Activated CD4-positive, alpha-beta T cell treated with anti-CD3 and anti-CD28 coated beads, Interleukin-2, amount 10 ng/mL, durations not matched to agents 24 days and 14 days (primary cell): Measurements from ENCODE around the gene SPAG7. TPM values are rescaled to one million over a fixed set of nuclear protein-coding genes. Genes with fewer than 3 reads are reported as not detected.

Experiments
- DNase-seq: peaks from one replicate; pipeline ENCODE4 v3.0.0; 2022
- H3K27ac Mint-ChIP-seq: one replicate; pipeline ENCODE4 v1.8.0; 2022; ENCODE audit warnings: mild to moderate bottlenecking, mixed read lengths
- H3K27me3 Mint-ChIP-seq: one replicate; pipeline ENCODE4 v1.8.0; 2022; ENCODE audit warnings: mixed read lengths
- H3K36me3 Mint-ChIP-seq: one replicate; pipeline ENCODE4 v1.8.0; 2022; ENCODE audit warnings: low read depth, mild to moderate bottlenecking, mixed read lengths
- H3K4me1 Mint-ChIP-seq: one replicate; pipeline ENCODE4 v1.8.0; 2021; ENCODE audit warnings: mixed read lengths
- H3K4me3 Mint-ChIP-seq: one replicate; pipeline ENCODE4 v1.8.0; 2022; ENCODE audit warnings: mild to moderate bottlenecking, moderate library complexity, mixed read lengths
- H3K9me3 Mint-ChIP-seq: one replicate; pipeline ENCODE4 v1.8.0; 2021; ENCODE audit warnings: mixed read lengths
- intact Hi-C: fragments of 100-400 bp; cut with micrococcal nuclease; formaldehyde crosslinking; loops from one replicate; pipeline ENCODE4 v1.15.1; 2023
- total RNA-seq: library from RNA; stranded (reverse); gene quantifications from 2 replicates; pipeline ENCODE4 v1.2.3, GENCODE V29; 2022

Gene SPAG7
- total RNA-seq, 1 donor from 2014 or later, result 58.7 TPM

- Mint-ChIP-seq H3K27ac (peak overlapping the region; percentile 93), H3K4me3 (peak overlapping the region; percentile 97), H3K36me3 (peaks cover 35% of the 10 kb centered on the region), H3K27me3 (no peaks in the 10 kb centered on the region), H3K9me3 (no peaks in the 10 kb centered on the region), H3K4me1 (peaks cover 43% of the 10 kb centered on the region)
- peak; percentile 64 for DNase-seq
- intact Hi-C loops, result loop anchor here (1.0 to 5.0 kb wide), 5 partner anchors 9 to 79 kb away; partner anchors contain the start of genes INCA1, KIF1C, PFN1 and SPAG7
Observed at GRCh38 chr17:4987767-4988567, 20.4 kb upstream of the SPAG7 start.

GRCh38 chr17:4986951-4987766, 19.5 kb upstream of the SPAG7 start, which contains the start of gene CAMTA2:
Gene CAMTA2 (minus strand): TSS chr17:4987675. CDS start chr17:4986222, 1,453 bp downstream.
- Mint-ChIP-seq H3K27me3 (no peaks in the 10 kb centered on the region), H3K9me3 (no peaks in the 10 kb centered on the region), H3K4me1 (peaks cover 45% of the 10 kb centered on the region), H3K36me3 (peaks cover 42% of the 10 kb centered on the region), H3K4me3 (peak within 1 kb of the TSS; percentile 97), H3K27ac (peak within 1 kb of the TSS; percentile 93)
- peak; percentile 96 for DNase-seq
- intact Hi-C loops, result loop anchor here (1.0 to 5.0 kb wide), 5 partner anchors 10 to 78 kb away; partner anchors contain the start of genes INCA1, KIF1C, PFN1 and SPAG7

- intact Hi-C loops, result loop anchor here (2.0 to 5.0 kb wide), 3 partner anchors 39 to 78 kb away; partner anchors contain the start of gene PFN1
- peak; percentile 77 for DNase-seq
- peaks cover 42% of the 10 kb centered on the region for H3K4me1 Mint-ChIP-seq
- H3K4me3 Mint-ChIP-seq, result peak overlapping the region; percentile 97
- H3K36me3 Mint-ChIP-seq, result peaks cover 43% of the 10 kb centered on the region
- no peaks in the 10 kb centered on the region for H3K9me3 Mint-ChIP-seq
- no peaks in the 10 kb centered on the region for H3K27me3 Mint-ChIP-seq
- H3K27ac Mint-ChIP-seq, result peak overlapping the region; percentile 93
Observed at GRCh38 chr17:4986403-4986802, 18.8 kb upstream of the SPAG7 start.

GRCh38 chr17:4982305-4982704, 14.7 kb upstream of the SPAG7 start:
- Mint-ChIP-seq H3K4me1 (peaks cover 35% of the 10 kb centered on the region), H3K9me3 (no peaks in the 10 kb centered on the region), H3K36me3 (peaks cover 63% of the 10 kb centered on the region), H3K27ac (no peak overlapping the region), H3K4me3 (no peak overlapping the region), H3K27me3 (no peaks in the 10 kb centered on the region)
- intact Hi-C loops, result no loop called here
- no peak for DNase-seq

GRCh38 chr17:4980644-4981216, 13.1 kb upstream of the SPAG7 start:
- intact Hi-C loops, result loop anchor here (1.0 kb wide), 1 partner anchor 82 kb away; no protein-coding TSS in a partner anchor
- H3K27me3 Mint-ChIP-seq, result no peaks in the 10 kb centered on the region

GRCh38 chr17:4978726-4979125, 11.1 kb upstream of the SPAG7 start:
- Mint-ChIP-seq H3K27me3 (no peaks in the 10 kb centered on the region), H3K4me1 (peaks cover 21% of the 10 kb centered on the region), H3K4me3 (no peak overlapping the region), H3K27ac (no peak overlapping the region), H3K36me3 (peaks cover 77% of the 10 kb centered on the region), H3K9me3 (no peaks in the 10 kb centered on the region)
- no peak for DNase-seq
- intact Hi-C loops, result no loop called here

More at GRCh38 chr17:4980644-4981216, 13.1 kb upstream of the SPAG7 start:
- H3K4me1 Mint-ChIP-seq, result peaks cover 24% of the 10 kb centered on the region
- H3K36me3 Mint-ChIP-seq, result peaks cover 66% of the 10 kb centered on the region
- peak overlapping the region; percentile 72 for H3K27ac Mint-ChIP-seq
- no peak overlapping the region for H3K4me3 Mint-ChIP-seq
- no peaks in the 10 kb centered on the region for H3K9me3 Mint-ChIP-seq
- peak; percentile 89 for DNase-seq

- H3K27me3 Mint-ChIP-seq, result no peaks in the 10 kb centered on the region
- peaks cover 3% of the 10 kb centered on the region for H3K4me1 Mint-ChIP-seq
- H3K9me3 Mint-ChIP-seq, result no peaks in the 10 kb centered on the region
- no peak overlapping the region for H3K4me3 Mint-ChIP-seq
- intact Hi-C loops, result no loop called here
- peaks cover 69% of the 10 kb centered on the region for H3K36me3 Mint-ChIP-seq
- no peak overlapping the region for H3K27ac Mint-ChIP-seq
- no peak for DNase-seq
Observed at GRCh38 chr17:4974115-4974670, 6.6 kb upstream of the SPAG7 start.

- no peaks in the 10 kb centered on the region for H3K9me3 Mint-ChIP-seq
- no peaks in the 10 kb centered on the region for H3K27me3 Mint-ChIP-seq
- H3K27ac Mint-ChIP-seq, result peak overlapping the region; percentile 18
- intact Hi-C loops, result no loop called here
- H3K4me3 Mint-ChIP-seq, result no peak overlapping the region
- peaks cover 64% of the 10 kb centered on the region for H3K36me3 Mint-ChIP-seq
- no peak for DNase-seq
- peaks cover 3% of the 10 kb centered on the region for H3K4me1 Mint-ChIP-seq
Observed at GRCh38 chr17:4973256-4974114, 5.9 kb upstream of the SPAG7 start.

- peaks cover 3% of the 10 kb centered on the region for H3K4me1 Mint-ChIP-seq
- H3K27me3 Mint-ChIP-seq, result no peaks in the 10 kb centered on the region
- peaks cover 57% of the 10 kb centered on the region for H3K36me3 Mint-ChIP-seq
- no peak for DNase-seq
- intact Hi-C loops, result no loop called here
- H3K9me3 Mint-ChIP-seq, result no peaks in the 10 kb centered on the region
- no peak overlapping the region for H3K4me3 Mint-ChIP-seq
- no peak overlapping the region for H3K27ac Mint-ChIP-seq
Observed at GRCh38 chr17:4972752-4973151, 5.1 kb upstream of the SPAG7 start.

- intact Hi-C loops, result no loop called here
- H3K27ac Mint-ChIP-seq, result no peak overlapping the region
- H3K9me3 Mint-ChIP-seq, result no peaks in the 10 kb centered on the region
- no peak overlapping the region for H3K4me3 Mint-ChIP-seq
- no peaks in the 10 kb centered on the region for H3K27me3 Mint-ChIP-seq
- DNase-seq, result no peak
- peaks cover 53% of the 10 kb centered on the region for H3K36me3 Mint-ChIP-seq
- H3K4me1 Mint-ChIP-seq, result peaks cover 3% of the 10 kb centered on the region
Observed at GRCh38 chr17:4972322-4972721, 4.7 kb upstream of the SPAG7 start.

- Mint-ChIP-seq H3K36me3 (peaks cover 48% of the 10 kb centered on the region), H3K4me3 (no peak overlapping the region), H3K27ac (no peak overlapping the region), H3K4me1 (peaks cover 3% of the 10 kb centered on the region), H3K27me3 (no peaks in the 10 kb centered on the region), H3K9me3 (no peaks in the 10 kb centered on the region)
- no peak for DNase-seq
- intact Hi-C loops, result no loop called here
Observed at GRCh38 chr17:4971826-4972225, 4.2 kb upstream of the SPAG7 start.

GRCh38 chr17:4970273-4970672, 2.7 kb upstream of the SPAG7 start:
- Mint-ChIP-seq H3K4me1 (peaks cover 10% of the 10 kb centered on the region), H3K4me3 (peak overlapping the region; percentile 27), H3K9me3 (no peaks in the 10 kb centered on the region), H3K36me3 (peaks cover 51% of the 10 kb centered on the region), H3K27ac (no peak overlapping the region), H3K27me3 (no peaks in the 10 kb centered on the region)
- no peak for DNase-seq
- intact Hi-C loops, result no loop called here
